ENCODE measurements around the gene RAD51B. TPM values are rescaled to one million over a fixed set of nuclear protein-coding genes. Genes with fewer than 3 reads are reported as not detected.

RAD51B gene
- total RNA-seq, 2 donors from 2014 or later: 22.8 to 33.8 TPM

GRCh38 chr14:68674538-68675232 is 855.1 kb downstream of the RAD51B start:
- Histone ChIP-seq H3K9me3 (ENCODE audit: control insufficient read depth, low read length) (no peaks in the 10 kb centered on the region), H3K4me3 (ENCODE audit: low read length) (no peak overlapping the region), H3K27ac (ENCODE audit: low read depth, low read length) (no peak overlapping the region), H3K9ac (ENCODE audit: extremely low read depth, low read length, poor library complexity, severe bottlenecking) (no peak overlapping the region), H3K36me3 (ENCODE audit: control insufficient read depth, insufficient read depth, low read length) (no peaks in the 10 kb centered on the region), H3K4me1 (ENCODE audit: control insufficient read depth, insufficient read depth, low read length) (no peaks in the 10 kb centered on the region), H3K27me3 (ENCODE audit: control insufficient read depth, insufficient read depth, low read length, poor library complexity, severe bottlenecking) (no peaks in the 10 kb centered on the region)
- Mint-ChIP-seq H3K9me3 (no peaks in the 10 kb centered on the region), H3K4me3 (no peak overlapping the region), H3K36me3 (ENCODE audit: low read depth) (no peaks in the 10 kb centered on the region), H3K27me3 (ENCODE audit: insufficient read depth) (no peaks in the 10 kb centered on the region), H3K27ac (no peak overlapping the region), H3K4me1 (no peaks in the 10 kb centered on the region)
- WGBS, 2 experiments (ENCODE audit: insufficient coverage in 1 of 2, insufficient read length in 1 of 2): 92 to 100% methylated on average over 2 to 5 of the region's 5 CpGs
- TF ChIP-seq, protein P1, sequence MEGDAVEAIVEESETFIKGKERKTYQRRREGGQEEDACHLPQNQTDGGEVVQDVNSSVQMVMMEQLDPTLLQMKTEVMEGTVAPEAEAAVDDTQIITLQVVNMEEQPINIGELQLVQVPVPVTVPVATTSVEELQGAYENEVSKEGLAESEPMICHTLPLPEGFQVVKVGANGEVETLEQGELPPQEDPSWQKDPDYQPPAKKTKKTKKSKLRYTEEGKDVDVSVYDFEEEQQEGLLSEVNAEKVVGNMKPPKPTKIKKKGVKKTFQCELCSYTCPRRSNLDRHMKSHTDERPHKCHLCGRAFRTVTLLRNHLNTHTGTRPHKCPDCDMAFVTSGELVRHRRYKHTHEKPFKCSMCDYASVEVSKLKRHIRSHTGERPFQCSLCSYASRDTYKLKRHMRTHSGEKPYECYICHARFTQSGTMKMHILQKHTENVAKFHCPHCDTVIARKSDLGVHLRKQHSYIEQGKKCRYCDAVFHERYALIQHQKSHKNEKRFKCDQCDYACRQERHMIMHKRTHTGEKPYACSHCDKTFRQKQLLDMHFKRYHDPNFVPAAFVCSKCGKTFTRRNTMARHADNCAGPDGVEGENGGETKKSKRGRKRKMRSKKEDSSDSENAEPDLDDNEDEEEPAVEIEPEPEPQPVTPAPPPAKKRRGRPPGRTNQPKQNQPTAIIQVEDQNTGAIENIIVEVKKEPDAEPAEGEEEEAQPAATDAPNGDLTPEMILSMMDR (conservative IDR thresholded peaks at IDR 0.05): no peak
- DNase-seq: no peak

- Histone ChIP-seq H3K9me3 (ENCODE audit: control insufficient read depth, low read length) (no peaks in the 10 kb centered on the region), H3K4me1 (ENCODE audit: control insufficient read depth, insufficient read depth, low read length) (no peaks in the 10 kb centered on the region), H3K36me3 (ENCODE audit: control insufficient read depth, insufficient read depth, low read length) (no peaks in the 10 kb centered on the region), H3K4me3 (ENCODE audit: low read length) (no peak overlapping the region), H3K9ac (ENCODE audit: extremely low read depth, low read length, poor library complexity, severe bottlenecking) (no peak overlapping the region), H3K27me3 (ENCODE audit: control insufficient read depth, insufficient read depth, low read length, poor library complexity, severe bottlenecking) (no peaks in the 10 kb centered on the region), H3K27ac (ENCODE audit: low read depth, low read length) (no peak overlapping the region)
- TF ChIP-seq, protein P1 (conservative IDR thresholded peaks at IDR 0.05): no peak
- Mint-ChIP-seq H3K4me3 (no peak overlapping the region), H3K9me3 (no peaks in the 10 kb centered on the region), H3K27ac (no peak overlapping the region), H3K27me3 (ENCODE audit: insufficient read depth) (no peaks in the 10 kb centered on the region), H3K4me1 (no peaks in the 10 kb centered on the region), H3K36me3 (ENCODE audit: low read depth) (no peaks in the 10 kb centered on the region)
- 95 to 100% methylated on average over 1 of the region's 1 CpG for WGBS, 2 experiments (ENCODE audit: insufficient coverage in 1 of 2, insufficient read length in 1 of 2)
- DNase-seq: no peak
Measured at GRCh38 chr14:68675233-68675577, 855.6 kb downstream of the RAD51B start.

DNA sequence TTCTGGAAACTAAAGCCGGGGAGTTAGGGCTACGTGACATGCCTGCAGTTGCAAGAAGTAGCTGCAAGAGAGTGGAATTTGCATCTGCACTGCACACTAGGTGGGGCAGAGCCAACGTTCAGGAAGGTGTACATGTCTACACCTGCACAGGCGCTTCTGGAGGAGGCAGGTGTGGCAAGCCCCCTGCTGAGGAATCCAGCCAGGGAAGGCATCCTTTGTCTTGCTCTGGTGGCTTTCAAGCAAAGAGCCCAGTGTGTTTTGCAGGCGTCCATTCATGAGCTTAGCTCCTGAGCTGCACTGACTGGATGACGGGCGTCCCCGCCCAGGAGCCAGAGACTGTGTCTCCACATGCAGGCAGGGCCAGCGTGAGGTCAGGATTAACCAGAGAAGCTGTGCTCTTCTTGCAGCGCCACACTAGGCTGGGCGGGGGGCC is 856.9 kb downstream of the RAD51B start:
- TF ChIP-seq, protein P1 (conservative IDR thresholded peaks at IDR 0.05): no peak
- no peaks in the 10 kb centered on the region for H3K9me3 ChIP-seq (ENCODE audit: control insufficient read depth, low read length)
- Mint-ChIP-seq H3K36me3 (ENCODE audit: low read depth) (no peaks in the 10 kb centered on the region), H3K4me3 (no peak overlapping the region), H3K27me3 (ENCODE audit: insufficient read depth) (no peaks in the 10 kb centered on the region), H3K27ac (no peak overlapping the region), H3K4me1 (no peaks in the 10 kb centered on the region), H3K9me3 (no peaks in the 10 kb centered on the region)
- no peak overlapping the region for H3K27ac ChIP-seq (ENCODE audit: low read depth, low read length)
- H3K9ac ChIP-seq (ENCODE audit: extremely low read depth, low read length, poor library complexity, severe bottlenecking): no peak overlapping the region
- 87 to 89% methylated on average over 9 to 11 of the region's 11 CpGs for WGBS, 2 experiments (ENCODE audit: insufficient coverage in 1 of 2, insufficient read length in 1 of 2)
- H3K36me3 ChIP-seq (ENCODE audit: control insufficient read depth, insufficient read depth, low read length): no peaks in the 10 kb centered on the region
- H3K4me3 ChIP-seq (ENCODE audit: low read length): no peak overlapping the region
- H3K27me3 ChIP-seq (ENCODE audit: control insufficient read depth, insufficient read depth, low read length, poor library complexity, severe bottlenecking): no peaks in the 10 kb centered on the region
- DNase-seq: no peak
- H3K4me1 ChIP-seq (ENCODE audit: control insufficient read depth, insufficient read depth, low read length): no peaks in the 10 kb centered on the region

Data from endodermal cell (in vitro differentiated cells).